NCI-H2107 (cell line): Measurements from ENCODE around the gene MAPKAPK3.

Source experiments
- DNase-seq: peaks from one replicate; lab custom pipeline; 2025; lab: John Stamatoyannopoulos, UW

The MAPKAPK3 gene

GRCh38 chr3:50617096-50617791, at the start of gene MAPKAPK3:
TSS of gene MAPKAPK3 (plus strand) at chr3:50617151. CDS start at chr3:50617566, 415 bp downstream.
- DNase-seq = no peak

DNA sequence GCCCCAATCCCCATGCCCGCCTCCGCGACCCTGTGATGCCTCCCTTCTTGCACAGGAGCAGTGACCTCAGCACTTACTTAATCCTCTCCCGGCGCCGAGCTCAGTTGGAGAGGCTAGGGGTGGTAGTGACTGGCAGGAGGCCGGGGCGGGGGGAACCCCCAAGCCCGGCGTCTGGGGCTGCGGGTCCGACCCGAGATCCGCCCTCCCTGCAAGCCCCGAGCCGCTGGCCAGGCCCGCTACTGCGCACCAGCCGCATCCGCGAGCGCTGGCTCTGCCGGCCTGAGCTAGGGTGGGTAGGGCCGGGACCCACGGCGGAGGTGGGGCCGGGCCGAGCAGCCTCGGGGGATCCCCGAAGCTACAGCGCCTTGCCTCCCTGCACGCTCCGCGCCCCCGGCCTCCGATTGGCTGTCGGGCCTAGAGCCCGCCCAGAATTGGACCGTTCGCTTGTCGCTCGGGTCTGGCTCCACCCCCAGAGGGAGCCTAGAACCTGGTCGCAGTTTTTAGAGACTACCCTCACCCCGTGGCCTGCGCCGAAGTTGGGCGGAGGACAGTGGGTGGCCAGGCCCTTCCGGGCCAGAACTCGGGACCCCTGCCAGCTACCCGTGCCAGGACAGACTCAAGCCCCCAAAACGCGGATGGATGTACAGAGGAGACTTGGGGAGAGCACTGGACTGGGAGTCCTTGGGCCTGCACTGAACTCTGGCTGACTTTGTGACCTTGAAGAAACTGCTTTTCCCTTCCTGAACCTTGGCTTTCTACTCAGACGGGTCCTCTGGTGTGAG, 49.4 kb upstream of the MAPKAPK3 start, which contains the start of gene C3orf18:
Gene C3orf18 (minus strand): TSS at position 362 of the 782 bp plus-strand sequence. CDS start 2,048 bp downstream, outside the sequence.
- DNase-seq = peak; percentile 40

DNA sequence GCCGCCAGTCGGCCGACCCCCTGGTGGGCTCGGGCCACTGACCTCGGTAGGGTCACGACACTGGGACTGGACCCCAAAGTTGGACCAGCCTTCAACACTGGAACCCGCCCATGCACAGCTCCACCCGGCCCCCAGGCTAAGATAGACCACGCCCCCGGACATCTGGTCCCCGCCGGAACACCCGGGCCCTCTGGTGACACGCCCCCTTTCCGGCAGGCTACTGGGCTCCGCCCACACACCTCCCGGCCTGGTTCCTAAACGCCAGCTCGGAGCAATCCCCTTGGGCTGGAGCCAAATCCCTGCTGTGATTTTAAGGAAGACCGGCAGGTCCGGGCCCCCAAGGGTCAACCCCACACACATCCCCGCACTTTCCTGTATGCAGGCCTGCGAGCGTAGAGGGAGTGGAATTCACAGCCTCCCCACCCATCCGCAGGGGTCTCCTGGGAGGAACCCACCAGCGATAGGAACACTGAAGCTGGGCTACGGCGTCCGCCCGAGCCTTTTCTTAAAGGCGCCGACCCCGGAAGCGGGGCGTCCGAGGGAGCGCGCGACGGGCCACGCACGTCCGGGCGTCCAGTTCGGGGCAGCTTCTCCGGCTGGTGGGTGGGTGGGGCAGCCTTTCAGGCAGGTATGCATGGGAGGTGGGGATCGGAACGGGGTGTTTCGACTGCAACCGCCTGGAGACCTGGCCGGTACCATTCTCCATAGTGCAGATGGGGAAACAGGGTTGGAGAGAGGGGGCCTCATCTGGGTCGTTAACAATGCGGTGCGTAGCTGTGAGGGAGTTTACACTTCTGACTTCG, 47.8 kb upstream of the MAPKAPK3 start, which contains the start of gene HEMK1:
Gene HEMK1 (plus strand): TSS at position 576 of the 803 bp plus-strand sequence. CDS start 1,583 bp downstream, outside the sequence.
- DNase-seq = peak; percentile 60

- DNase-seq = no peak
These were observed 46.3 kb upstream of the MAPKAPK3 start for GRCh38 chr3:50570508-50571279.

DNA sequence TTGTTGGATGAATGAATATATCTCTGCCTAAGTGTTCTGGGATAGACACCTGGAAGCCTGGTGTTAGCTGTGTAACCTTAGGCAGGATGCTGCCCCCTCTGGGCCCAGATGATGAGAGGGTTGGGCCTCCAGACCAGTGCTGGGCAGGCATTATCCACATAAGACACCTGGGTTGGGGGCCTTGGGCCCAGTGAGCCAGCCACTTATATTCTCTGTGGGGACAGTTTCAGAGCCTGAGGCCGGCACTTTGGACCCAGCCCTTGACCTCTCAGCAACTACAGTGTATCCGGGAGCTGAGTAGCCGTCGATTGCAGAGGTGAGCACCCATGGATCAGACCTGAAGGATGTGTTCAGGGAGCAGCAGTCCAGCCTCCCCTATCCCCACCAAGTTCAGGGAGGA, 45.5 kb upstream of the MAPKAPK3 start:
- DNase-seq = no peak

- DNase-seq = peak; percentile 2
These were observed 44.8 kb upstream of the MAPKAPK3 start for GRCh38 chr3:50572158-50572557.

DNA sequence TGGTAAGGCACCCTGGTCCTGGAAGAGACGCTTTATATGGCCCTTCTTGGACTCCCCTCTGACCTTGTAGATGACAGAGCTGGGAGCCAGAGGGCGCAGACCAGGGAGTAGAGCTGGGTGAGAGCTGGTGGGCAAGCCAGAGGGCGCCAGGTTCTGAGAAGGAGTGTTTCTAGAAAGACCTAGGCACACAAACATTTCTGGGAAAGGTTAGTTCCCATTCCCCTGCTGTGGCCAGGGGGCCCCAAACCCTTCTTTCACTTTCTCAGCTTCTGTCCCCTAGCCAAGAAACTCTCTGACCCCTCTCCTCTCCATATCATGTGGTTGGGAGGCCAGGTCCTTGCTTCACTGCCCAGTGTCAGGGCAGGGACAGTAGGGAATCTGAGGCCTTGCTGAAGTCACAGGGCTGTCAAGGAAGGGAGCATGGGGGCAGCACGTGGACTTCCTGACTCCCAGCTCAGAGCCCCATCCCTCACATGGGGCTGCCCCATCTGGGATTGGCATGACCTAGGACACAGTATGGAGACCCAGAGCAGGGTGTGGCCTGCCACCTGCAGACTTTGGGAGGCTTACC, 44.1 kb upstream of the MAPKAPK3 start:
- DNase-seq = no peak

DNA sequence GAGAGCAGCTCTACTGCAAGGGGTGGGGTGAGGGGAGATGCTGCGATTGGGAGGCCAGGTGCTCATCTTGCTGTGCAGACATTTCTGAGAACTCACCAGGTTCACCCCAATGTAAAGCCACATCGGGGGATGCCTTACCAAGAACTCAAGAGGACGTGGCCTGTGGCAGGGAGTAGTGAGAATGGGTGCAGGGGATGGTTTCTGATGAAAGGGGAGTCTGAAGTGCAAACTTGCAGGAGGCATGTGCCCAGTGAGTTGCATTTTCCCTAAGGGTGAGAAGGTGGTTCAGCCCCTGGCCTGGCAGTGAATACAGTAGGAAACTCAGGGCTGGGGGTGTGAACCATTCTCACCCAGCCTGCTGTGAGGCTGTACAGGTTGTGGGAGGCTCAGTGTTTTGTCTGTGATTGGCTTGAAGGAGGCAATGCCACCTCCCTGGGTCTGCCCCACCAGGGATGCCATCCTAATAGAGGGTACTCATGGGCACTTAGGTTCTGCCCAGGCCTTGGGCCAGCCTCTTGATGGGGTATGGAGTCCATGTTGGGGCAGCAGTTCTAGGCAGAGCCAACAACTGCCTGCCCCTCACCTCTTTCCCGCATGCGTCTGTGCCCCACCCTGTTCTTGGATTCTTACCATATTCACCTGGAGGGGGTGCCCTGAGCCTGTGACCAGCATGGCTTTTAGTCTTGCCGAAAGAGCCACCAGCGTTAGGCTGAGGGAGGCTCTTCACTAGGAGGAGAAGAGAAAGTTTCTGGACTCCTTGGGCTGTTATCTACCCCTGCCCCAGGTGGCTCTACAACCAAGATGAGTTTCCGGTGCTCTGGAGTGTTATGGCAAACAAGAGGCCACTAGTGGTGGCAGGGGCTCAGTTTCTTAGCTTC, 43.1 kb upstream of the MAPKAPK3 start:
- no peak for DNase-seq

- DNase-seq = no peak
These were observed 42.5 kb upstream of the MAPKAPK3 start for GRCh38 chr3:50574444-50574831.

DNA sequence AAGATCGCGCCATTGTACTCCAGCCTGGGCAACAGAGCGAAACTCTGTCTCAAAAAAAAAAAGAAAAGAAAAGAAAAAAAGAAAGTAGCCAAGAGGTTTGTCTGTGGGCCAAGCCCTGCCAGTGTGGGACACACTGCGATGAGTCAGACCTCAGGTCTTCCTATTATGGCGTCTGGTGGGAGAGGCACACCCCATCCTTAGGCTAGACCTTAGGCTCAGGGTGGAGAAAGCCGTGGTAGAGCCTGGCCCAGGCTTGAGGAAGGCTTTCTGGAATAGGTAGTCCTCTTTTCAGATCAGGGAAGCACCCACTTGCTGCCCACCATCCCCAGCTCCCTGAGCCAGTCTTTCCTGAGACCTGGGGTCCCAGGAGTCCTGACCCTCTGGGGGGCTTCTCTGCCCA, 41.6 kb upstream of the MAPKAPK3 start:
- no peak for DNase-seq

- DNase-seq = no peak
These were observed 39.6 kb upstream of the MAPKAPK3 start for GRCh38 chr3:50577348-50577747.

GRCh38 chr3:50580683-50581458, 36.1 kb upstream of the MAPKAPK3 start:
- no peak for DNase-seq

GRCh38 chr3:50581459-50581842, 35.5 kb upstream of the MAPKAPK3 start:
- no peak for DNase-seq

DNA sequence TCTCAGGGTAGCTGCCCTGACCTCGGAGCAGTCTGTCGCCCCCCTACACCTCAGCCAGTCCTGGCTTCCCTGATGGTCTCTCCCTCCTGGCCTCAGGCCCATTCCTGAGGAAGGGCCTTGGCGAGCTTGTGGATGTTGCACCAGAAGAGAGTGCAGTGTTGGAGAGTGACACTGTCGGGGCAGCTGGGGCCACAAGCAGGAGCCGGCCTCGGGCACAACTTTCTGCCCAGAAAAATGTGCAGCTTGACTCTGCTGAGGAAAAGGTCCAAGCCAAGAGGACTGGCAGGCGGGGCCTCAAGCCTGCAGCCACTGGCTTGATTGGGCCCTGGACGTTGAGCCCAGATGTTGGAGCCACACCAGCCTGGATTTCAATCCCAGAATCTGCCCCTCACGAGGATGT, 34.9 kb upstream of the MAPKAPK3 start:
- no peak for DNase-seq

DNA sequence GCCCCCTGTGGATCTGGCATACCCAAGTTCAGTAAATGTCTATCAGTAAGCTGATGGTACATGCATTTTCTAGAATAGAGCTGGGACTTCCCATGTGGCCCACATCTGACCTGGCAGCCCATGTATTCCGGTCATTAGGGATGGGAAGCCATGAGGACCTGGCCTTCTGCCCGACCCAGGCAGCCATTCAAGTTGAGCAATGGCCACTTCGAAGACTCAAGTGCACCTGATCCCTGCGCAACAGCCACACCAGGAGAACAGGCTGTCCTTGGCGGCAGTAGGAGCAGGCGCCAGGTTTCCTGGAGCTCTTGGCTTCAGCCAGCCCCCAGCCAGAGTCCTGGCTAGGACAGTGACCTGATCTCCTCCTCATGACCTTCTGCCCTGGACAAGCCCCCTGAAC, 33.1 kb upstream of the MAPKAPK3 start:
- DNase-seq = no peak

GRCh38 chr3:50584391-50584790, 32.6 kb upstream of the MAPKAPK3 start:
- no peak for DNase-seq

DNA sequence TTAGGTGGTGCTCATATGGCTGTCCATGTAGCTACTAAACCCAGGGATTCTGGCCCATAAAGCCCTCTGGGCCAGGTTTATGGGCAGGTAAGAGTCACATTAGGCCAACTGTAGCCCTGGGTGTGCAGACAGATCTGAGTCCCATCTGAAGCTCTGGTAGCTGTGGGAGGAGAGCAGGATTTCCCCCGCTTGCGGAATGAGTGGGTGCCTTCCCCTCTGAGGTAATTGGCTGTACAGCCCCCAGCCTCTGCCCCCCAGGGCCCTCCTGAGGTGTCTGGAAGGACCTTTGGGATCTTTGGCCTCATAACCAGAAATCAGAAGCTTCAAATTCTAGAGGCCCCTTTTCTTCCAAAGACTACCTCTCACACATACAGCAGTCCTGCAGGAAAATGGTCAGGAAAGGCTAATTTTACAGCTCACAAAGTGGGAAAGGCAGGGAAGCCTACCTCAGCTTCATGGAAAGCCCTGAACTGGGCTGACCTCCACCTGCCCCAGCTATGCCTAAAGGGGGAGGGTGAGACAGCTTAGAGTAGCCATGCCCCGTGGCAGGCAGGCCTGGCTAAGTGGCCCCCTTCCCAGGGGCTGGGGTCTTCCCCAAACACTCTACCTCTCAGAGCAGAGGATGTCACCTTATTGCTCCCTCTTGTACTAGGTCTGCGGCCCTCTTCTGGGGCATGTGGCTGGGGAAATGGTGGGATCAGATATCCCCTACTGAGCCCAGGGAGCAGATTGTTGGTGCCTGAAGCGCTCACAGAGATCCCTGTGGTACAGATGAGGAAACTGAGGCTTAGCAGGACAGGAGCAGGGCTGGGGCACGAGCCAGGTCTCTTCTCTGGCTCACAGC, 30.8 kb upstream of the MAPKAPK3 start:
- no peak for DNase-seq

GRCh38 chr3:50586763-50587070, 30.2 kb upstream of the MAPKAPK3 start:
- no peak for DNase-seq

GRCh38 chr3:50587373-50587772, 29.6 kb upstream of the MAPKAPK3 start:
- DNase-seq = no peak
